ENCODE data around the gene KLHDC4.

GRCh38 chr16:87713451-87714229, 52.1 kb downstream of the KLHDC4 start:
- TF ChIP-seq CTCF (IDR thresholded peaks at IDR 0.05; ENCODE audit: low read length), result no peak
- TF ChIP-seq EZH2 (optimal IDR thresholded peaks at IDR 0.05; ENCODE audit: low read depth, low read length), result no peak
- no peak for TF ChIP-seq EZH2phosphoT487 (IDR thresholded peaks at IDR 0.05; ENCODE audit: low read length)

Measured in MM.1S (cell line).